ENCODE results near the gene ATP1B1.

- TF ChIP-seq EZH2 (IDR thresholded peaks at IDR 0.05; ENCODE audit: borderline replicate concordance, insufficient read depth, low read depth, low read length, poor library complexity, severe bottlenecking) = no peak
- no peak for TF ChIP-seq CTCF (IDR thresholded peaks at IDR 0.05)
Measured at GRCh38 chr1:169137357-169137756, 30.9 kb downstream of the ATP1B1 start.
